Parathyroid adenoma (tissue), 2 donors: ENCODE results near the gene TEKT1.
"Not testable (repeated sequence)": the region's sequence is repeated elsewhere in the genome, so short reads cannot be mapped to it uniquely, and the experiment has no call there.

Source experiments
- H2AFZ ChIP-seq: fragments of 300-600 bp; sonication (generic); one replicate; pipeline ENCODE4 v1.7.0; 2017; ENCODE audit warnings: antibody characterized with exemption, mild to moderate bottlenecking
- H3K27ac ChIP-seq: fragments of 300-600 bp; sonication (generic); one replicate; pipeline ENCODE4 v1.7.0; 2017
- H3K27me3 ChIP-seq: fragments of 300-600 bp; sonication (generic); one replicate; pipeline ENCODE4 v1.7.0; 2017; ENCODE audit warnings: low read length; ENCODE audit not compliant: control insufficient read depth, insufficient read depth
- H3K36me3 ChIP-seq: fragments of 300-600 bp; sonication (generic); one replicate; pipeline ENCODE4 v1.7.0; 2017; ENCODE audit warnings: low read length; ENCODE audit not compliant: control insufficient read depth, insufficient read depth
- H3K4me1 ChIP-seq: fragments of 300-600 bp; sonication (generic); one replicate; pipeline ENCODE4 v1.7.0; 2017; ENCODE audit warnings: control low read depth
- H3K4me2 ChIP-seq: fragments of 300-600 bp; sonication (generic); one replicate; pipeline ENCODE4 v1.7.0; 2017; ENCODE audit warnings: low read length
- H3K4me3 ChIP-seq: fragments of 300-600 bp; sonication (generic); one replicate; pipeline ENCODE4 v1.7.0; 2017; ENCODE audit warnings: low read depth, low read length
- H3K79me2 ChIP-seq: fragments of 300-600 bp; sonication (generic); one replicate; pipeline ENCODE4 v1.7.0; 2017; ENCODE audit warnings: control low read depth
- H3K9ac ChIP-seq: fragments of 300-600 bp; sonication (generic); one replicate; pipeline ENCODE4 v1.7.0; 2017; ENCODE audit warnings: mild to moderate bottlenecking
- H3K9me3 ChIP-seq: fragments of 300-600 bp; sonication (generic); one replicate; pipeline ENCODE4 v1.7.0; 2017; ENCODE audit warnings: low read length; ENCODE audit not compliant: control insufficient read depth
- CTCF ChIP-seq: fragments of 300-600 bp; sonication (generic); IDR thresholded peaks from one replicate; pipeline ENCODE4 v1.7.0; 2017; ENCODE audit warnings: antibody characterized with exemption, mild to moderate bottlenecking
- donor health status: primary hyperparathyroidism.

Gene TEKT1

GRCh38 chr17:6831661-6832263 lies at the start of gene TEKT1:
Gene TEKT1, minus strand, starts transcription at chr17:6831729. Its CDS starts 1,353 bp downstream, at chr17:6830376.
- H3K36me3 ChIP-seq, result no peaks in the 10 kb centered on the region
- peak within 1 kb of the TSS; percentile 45 for H3K4me3 ChIP-seq
- H3K9ac ChIP-seq, result no peak within 1 kb of the TSS

GRCh38 chr17:6879221-6879975 lies 47.9 kb upstream of the TEKT1 start:
- H3K4me3 ChIP-seq, H2AFZ ChIP-seq, H3K79me2 ChIP-seq, H3K27ac ChIP-seq, H3K36me3 ChIP-seq, H3K4me1 ChIP-seq, H3K9ac ChIP-seq, H3K4me2 ChIP-seq, H3K9me3 ChIP-seq, H3K27me3 ChIP-seq: not testable (repeated sequence)

More at GRCh38 chr17:6831661-6832263, at the start of gene TEKT1:
- no peak for TF ChIP-seq CTCF
- Histone ChIP-seq H2AFZ (no peak within 1 kb of the TSS), H3K27me3 (no peaks in the 10 kb centered on the region), H3K4me2 (peak within 1 kb of the TSS; percentile 65), H3K9me3 (no peaks in the 10 kb centered on the region), H3K4me1 (no peaks in the 10 kb centered on the region), H3K27ac (no peak within 1 kb of the TSS), H3K79me2 (no peaks in the 10 kb centered on the region)

GRCh38 chr17:6875276-6875675 lies 43.7 kb upstream of the TEKT1 start:
- not testable (repeated sequence) for H2AFZ ChIP-seq, H3K27ac ChIP-seq, H3K4me3 ChIP-seq, H3K9ac ChIP-seq, H3K4me2 ChIP-seq, H3K9me3 ChIP-seq, H3K36me3 ChIP-seq, H3K27me3 ChIP-seq, H3K79me2 ChIP-seq, H3K4me1 ChIP-seq

- Histone ChIP-seq H3K4me2 (no peak overlapping the region), H2AFZ (no peak overlapping the region), H3K27ac (no peak overlapping the region), H3K4me3 (no peak overlapping the region), H3K9ac (no peak overlapping the region), H3K9me3 (no peaks in the 10 kb centered on the region), H3K4me1 (no peaks in the 10 kb centered on the region), H3K27me3 (no peaks in the 10 kb centered on the region), H3K79me2 (no peaks in the 10 kb centered on the region), H3K36me3 (no peaks in the 10 kb centered on the region)
- no peak for TF ChIP-seq CTCF
These were observed 41.4 kb upstream of the TEKT1 start for GRCh38 chr17:6872936-6873335.

GRCh38 chr17:6870841-6871240 lies 39.3 kb upstream of the TEKT1 start:
- H3K36me3 ChIP-seq, result no peaks in the 10 kb centered on the region
- no peak for TF ChIP-seq CTCF

More at GRCh38 chr17:6870841-6871240, 39.3 kb upstream of the TEKT1 start:
- no peak overlapping the region for H3K4me2 ChIP-seq
- H3K9me3 ChIP-seq, result no peaks in the 10 kb centered on the region
- no peak overlapping the region for H3K9ac ChIP-seq
- H3K79me2 ChIP-seq, result no peaks in the 10 kb centered on the region
- no peak overlapping the region for H3K27ac ChIP-seq
- no peak overlapping the region for H2AFZ ChIP-seq
- H3K4me1 ChIP-seq, result no peaks in the 10 kb centered on the region
- H3K27me3 ChIP-seq, result no peaks in the 10 kb centered on the region
- H3K4me3 ChIP-seq, result no peak overlapping the region
